Measurements from ENCODE around the gene OXCT2. TPM values are rescaled to one million over a fixed set of nuclear protein-coding genes. Genes with fewer than 3 reads are reported as not detected.
"Not testable (repeated sequence)": the region's sequence is repeated elsewhere in the genome, so short reads cannot be mapped to it uniquely, and the experiment has no call there.

The OXCT2 gene
- total RNA-seq, 2 donors from 2014 or later = 0.70 TPM; not detected in 1

DNA sequence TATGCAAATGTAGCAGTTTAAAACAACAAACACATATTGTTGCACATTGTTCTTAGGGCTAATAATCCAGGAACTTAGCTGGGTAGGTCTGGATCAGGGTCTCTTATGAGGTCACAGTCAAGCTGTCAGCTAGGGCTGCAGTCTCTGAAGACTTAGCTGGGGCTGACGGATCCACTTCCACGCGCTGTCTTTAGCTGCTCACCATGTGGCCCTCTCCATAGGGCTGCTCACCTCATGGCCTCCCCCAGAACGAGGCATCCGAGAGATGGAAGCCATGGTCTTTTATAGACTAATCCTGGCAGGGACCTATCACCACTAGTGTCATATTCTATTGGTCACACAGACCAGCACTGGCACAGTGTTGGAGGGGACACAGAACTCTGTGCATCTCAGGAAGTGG lies 8.7 kb upstream of the OXCT2 start:
- DNase-seq (no peak), ATAC-seq (no peak)
- no peak overlapping the region for H3K4me3 Mint-ChIP-seq

DNA sequence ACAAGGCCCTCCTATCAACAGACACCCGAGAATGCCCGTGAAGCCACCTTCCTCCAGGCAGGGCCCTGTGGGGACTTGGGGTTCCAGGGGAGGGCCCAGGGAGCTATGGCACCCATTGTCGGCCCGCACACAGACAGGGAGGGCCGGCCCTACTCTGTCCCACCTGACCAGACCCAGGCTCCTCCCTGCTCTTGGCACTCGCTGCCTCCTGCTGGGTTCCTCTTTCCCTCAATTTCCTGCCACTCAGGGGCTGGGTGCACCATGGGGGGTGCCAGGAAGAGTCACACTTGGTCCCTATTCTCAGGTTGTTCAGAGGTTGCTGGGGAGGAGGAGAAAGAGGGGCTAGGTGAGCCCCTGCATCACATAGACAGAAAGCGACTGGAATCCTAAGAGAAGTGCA lies 8.0 kb upstream of the OXCT2 start:
- no peak overlapping the region for H3K27ac Mint-ChIP-seq
- no peaks in the 10 kb centered on the region for H3K9me3 ChIP-seq (ENCODE audit: control insufficient read depth, low read length, poor library complexity, severe bottlenecking)
- DNase-seq (no peak), ATAC-seq (no peak)
- no peaks in the 10 kb centered on the region for H3K36me3 Mint-ChIP-seq (ENCODE audit: low read depth)
- H3K4me3 Mint-ChIP-seq = no peak overlapping the region
- no peaks in the 10 kb centered on the region for H3K4me1 Mint-ChIP-seq
- peaks cover 18% of the 10 kb centered on the region for H3K27me3 Mint-ChIP-seq

More for the DNA sequence above, 8.7 kb upstream of the OXCT2 start:
- Mint-ChIP-seq H3K4me1 (no peaks in the 10 kb centered on the region), H3K27ac (no peak overlapping the region), H3K36me3 (ENCODE audit: low read depth) (no peaks in the 10 kb centered on the region), H3K27me3 (peaks cover 18% of the 10 kb centered on the region)
- no peaks in the 10 kb centered on the region for H3K9me3 ChIP-seq (ENCODE audit: control insufficient read depth, low read length, poor library complexity, severe bottlenecking)

GRCh38 chr1:39778463-39779099 lies 7.4 kb upstream of the OXCT2 start:
- not testable (repeated sequence) for H3K27ac Mint-ChIP-seq; ATAC-seq; DNase-seq; H3K4me3 Mint-ChIP-seq; H3K4me1 Mint-ChIP-seq; H3K9me3 ChIP-seq (ENCODE audit: control insufficient read depth, low read length, poor library complexity, severe bottlenecking); H3K36me3 Mint-ChIP-seq (ENCODE audit: low read depth)
- peaks cover 18% of the 10 kb centered on the region for H3K27me3 Mint-ChIP-seq

GRCh38 chr1:39777896-39778295 lies 6.7 kb upstream of the OXCT2 start:
- not testable (repeated sequence) for H3K4me3 Mint-ChIP-seq; ATAC-seq; H3K9me3 ChIP-seq (ENCODE audit: control insufficient read depth, low read length, poor library complexity, severe bottlenecking); H3K4me1 Mint-ChIP-seq; DNase-seq; H3K27ac Mint-ChIP-seq; H3K36me3 Mint-ChIP-seq (ENCODE audit: low read depth)
- peaks cover 13% of the 10 kb centered on the region for H3K27me3 Mint-ChIP-seq

DNA sequence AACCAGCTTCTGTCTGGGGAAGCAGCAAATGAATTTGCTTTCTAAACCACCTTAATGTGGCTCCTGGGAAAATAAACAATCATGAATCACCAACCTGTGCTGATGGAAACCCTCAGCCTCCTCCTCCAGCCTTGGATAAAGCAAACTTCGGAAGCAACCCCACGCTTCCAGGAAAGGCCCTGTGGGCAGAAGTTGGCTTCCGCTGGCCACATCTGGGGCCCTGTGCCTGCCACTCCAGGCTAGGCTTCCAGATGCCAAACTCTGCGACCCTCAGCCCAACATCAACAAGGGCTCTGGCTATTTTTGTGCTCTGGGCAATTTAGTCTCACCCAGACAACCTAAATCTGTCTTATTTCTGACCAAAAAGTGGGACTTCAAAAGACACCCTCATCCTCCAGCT lies 6.2 kb upstream of the OXCT2 start:
- H3K36me3 Mint-ChIP-seq (ENCODE audit: low read depth) = no peaks in the 10 kb centered on the region
- H3K4me1 Mint-ChIP-seq = no peaks in the 10 kb centered on the region
- no peak for DNase-seq
- no peak for ATAC-seq
- no peak overlapping the region for H3K27ac Mint-ChIP-seq
- H3K27me3 Mint-ChIP-seq = peaks cover 13% of the 10 kb centered on the region
- H3K4me3 Mint-ChIP-seq = no peak overlapping the region
- H3K9me3 ChIP-seq (ENCODE audit: control insufficient read depth, low read length, poor library complexity, severe bottlenecking) = no peaks in the 10 kb centered on the region

- H3K4me3 Mint-ChIP-seq = no peak overlapping the region
- H3K4me1 Mint-ChIP-seq = no peaks in the 10 kb centered on the region
- no peaks in the 10 kb centered on the region for H3K36me3 Mint-ChIP-seq (ENCODE audit: low read depth)
- H3K27ac Mint-ChIP-seq = no peak overlapping the region
- no peak for ATAC-seq
- peaks cover 13% of the 10 kb centered on the region for H3K27me3 Mint-ChIP-seq
- H3K9me3 ChIP-seq (ENCODE audit: control insufficient read depth, low read length, poor library complexity, severe bottlenecking) = no peaks in the 10 kb centered on the region
- no peak for DNase-seq
Observed at GRCh38 chr1:39776886-39777285, 5.7 kb upstream of the OXCT2 start.

DNA sequence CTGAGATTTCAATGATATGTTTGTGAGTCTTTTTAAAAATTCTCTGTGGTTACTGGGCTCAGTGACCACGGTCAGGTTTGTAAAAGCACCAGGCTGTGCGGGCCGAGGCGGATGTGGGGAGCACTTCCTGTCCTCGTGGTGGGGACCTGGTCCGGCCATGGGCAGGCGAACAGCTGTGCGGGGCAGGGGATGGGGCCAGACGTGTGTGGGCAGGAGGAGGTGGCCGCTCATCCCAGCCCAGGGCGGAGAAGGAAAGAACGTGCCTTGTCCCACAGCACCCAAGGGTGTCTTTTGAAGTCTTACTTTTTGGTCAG lies 5.2 kb upstream of the OXCT2 start:
- DNase-seq (no peak), ATAC-seq (no peak)
- H3K4me1 Mint-ChIP-seq = no peaks in the 10 kb centered on the region
- no peak overlapping the region for H3K4me3 Mint-ChIP-seq
- no peaks in the 10 kb centered on the region for H3K36me3 Mint-ChIP-seq (ENCODE audit: low read depth)
- H3K27ac Mint-ChIP-seq = no peak overlapping the region
- H3K9me3 ChIP-seq (ENCODE audit: control insufficient read depth, low read length, poor library complexity, severe bottlenecking) = no peaks in the 10 kb centered on the region
- H3K27me3 Mint-ChIP-seq = peaks cover 13% of the 10 kb centered on the region

GRCh38 chr1:39775676-39776399 lies 4.7 kb upstream of the OXCT2 start:
- not testable (repeated sequence) for H3K4me1 Mint-ChIP-seq; ATAC-seq; H3K9me3 ChIP-seq (ENCODE audit: control insufficient read depth, low read length, poor library complexity, severe bottlenecking); H3K36me3 Mint-ChIP-seq (ENCODE audit: low read depth); H3K27ac Mint-ChIP-seq; H3K27me3 Mint-ChIP-seq; DNase-seq; H3K4me3 Mint-ChIP-seq

GRCh38 chr1:39775141-39775540 lies 4.0 kb upstream of the OXCT2 start:
- H3K4me3 Mint-ChIP-seq; ATAC-seq; H3K9me3 ChIP-seq (ENCODE audit: control insufficient read depth, low read length, poor library complexity, severe bottlenecking); H3K27me3 Mint-ChIP-seq; DNase-seq; H3K27ac Mint-ChIP-seq; H3K36me3 Mint-ChIP-seq (ENCODE audit: low read depth); H3K4me1 Mint-ChIP-seq: not testable (repeated sequence)

DNA sequence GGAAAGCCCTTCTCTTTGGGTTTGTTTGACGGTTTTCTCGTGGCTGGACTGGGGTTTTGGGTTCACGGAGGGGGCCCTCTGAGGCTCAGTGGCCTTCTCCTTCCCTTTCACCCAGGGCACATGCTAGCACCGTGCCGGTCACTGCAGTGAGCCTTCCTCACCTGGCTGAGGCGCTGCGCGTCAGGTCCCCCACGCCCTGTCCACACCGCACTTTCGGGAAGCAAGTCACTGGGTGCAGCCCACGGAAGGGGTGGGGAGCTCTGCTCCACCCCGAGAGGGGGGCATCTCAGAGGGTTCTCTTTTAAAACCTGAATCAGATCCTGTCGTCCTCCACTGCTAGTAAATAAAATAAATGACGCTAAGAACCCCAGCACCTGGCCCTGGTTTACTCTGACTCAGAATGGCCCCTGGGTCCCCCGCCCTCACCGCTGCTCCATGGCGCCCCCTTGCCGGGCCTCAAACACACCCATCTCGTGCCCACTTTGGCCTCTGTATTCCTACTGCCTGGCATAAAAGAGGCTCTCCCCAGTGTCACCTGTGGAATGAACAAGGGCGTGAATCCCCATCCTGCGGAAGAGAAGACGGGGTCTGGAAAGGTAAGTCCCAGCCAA lies 2.3 kb upstream of the OXCT2 start:
- H3K27ac Mint-ChIP-seq; H3K4me1 Mint-ChIP-seq; H3K4me3 Mint-ChIP-seq; H3K27me3 Mint-ChIP-seq; H3K9me3 ChIP-seq (ENCODE audit: control insufficient read depth, low read length, poor library complexity, severe bottlenecking); H3K36me3 Mint-ChIP-seq (ENCODE audit: low read depth); DNase-seq: not testable (repeated sequence)
- peak; percentile 66 for ATAC-seq

DNA sequence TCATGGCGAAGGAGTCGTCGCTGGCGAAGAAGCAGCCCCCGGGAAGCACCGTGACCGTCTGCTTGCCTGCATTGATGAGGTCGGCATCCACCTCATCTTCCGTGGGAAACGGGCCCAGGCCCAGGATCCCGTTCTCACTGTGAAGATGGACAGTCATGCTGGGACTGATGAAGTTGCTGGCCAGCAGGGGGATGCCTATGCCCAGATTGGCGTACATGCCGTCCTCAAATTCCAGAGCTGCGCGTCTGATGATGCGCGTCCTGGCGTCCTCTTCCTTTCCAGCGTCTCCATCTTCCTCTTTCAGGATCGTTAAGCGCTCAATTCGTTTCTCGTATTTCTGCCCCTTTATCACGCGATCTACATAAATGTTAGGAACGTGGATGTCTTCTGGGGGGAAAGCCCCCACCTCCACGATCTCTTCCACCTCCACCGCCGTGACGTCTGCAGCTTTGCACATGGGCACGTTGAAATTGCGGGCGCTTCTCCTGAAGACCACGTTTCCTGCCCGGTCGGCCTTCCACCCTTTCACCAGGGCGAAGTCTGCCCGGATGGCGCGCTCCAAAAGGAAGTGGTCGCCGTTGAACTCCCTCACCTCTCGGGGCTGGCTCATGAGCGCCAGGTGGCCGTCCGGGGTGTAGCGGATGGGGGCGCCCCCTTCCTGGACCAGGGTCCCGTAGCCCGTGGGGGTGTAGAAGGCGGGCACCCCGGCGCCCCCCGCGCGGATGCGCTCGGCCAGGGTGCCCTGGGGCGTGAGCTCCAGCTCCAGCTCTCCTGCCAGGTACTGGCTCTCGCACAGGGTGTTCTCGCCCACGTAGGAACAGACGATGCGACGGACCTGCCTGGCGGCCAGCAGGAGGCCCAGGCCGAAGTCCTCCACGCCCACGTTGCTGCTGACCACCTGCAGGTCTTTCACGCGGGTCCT lies 787 bp downstream of the OXCT2 start:
- H3K4me3 Mint-ChIP-seq; H3K27ac Mint-ChIP-seq; H3K4me1 Mint-ChIP-seq; H3K27me3 Mint-ChIP-seq; H3K9me3 ChIP-seq (ENCODE audit: control insufficient read depth, low read length, poor library complexity, severe bottlenecking); H3K36me3 Mint-ChIP-seq (ENCODE audit: low read depth); DNase-seq: not testable (repeated sequence)
- ATAC-seq = peak; percentile 38

GRCh38 chr1:39769502-39769901 lies 1.6 kb downstream of the OXCT2 start:
- not testable (repeated sequence) for H3K4me1 Mint-ChIP-seq; H3K27me3 Mint-ChIP-seq; H3K36me3 Mint-ChIP-seq (ENCODE audit: low read depth); H3K4me3 Mint-ChIP-seq; H3K9me3 ChIP-seq (ENCODE audit: control insufficient read depth, low read length, poor library complexity, severe bottlenecking); H3K27ac Mint-ChIP-seq; DNase-seq; ATAC-seq

- not testable (repeated sequence) for DNase-seq; ATAC-seq; H3K4me1 Mint-ChIP-seq; H3K27me3 Mint-ChIP-seq; H3K9me3 ChIP-seq (ENCODE audit: control insufficient read depth, low read length, poor library complexity, severe bottlenecking); H3K36me3 Mint-ChIP-seq (ENCODE audit: low read depth); H3K27ac Mint-ChIP-seq; H3K4me3 Mint-ChIP-seq
Observed at GRCh38 chr1:39766466-39766865, 4.7 kb downstream of the OXCT2 start.

Measured in T-helper 17 cell (primary cell).